PC-3 (cell line): Measurements from ENCODE around the gene PLEKHA6. TPM values are rescaled to one million over a fixed set of nuclear protein-coding genes. Genes with fewer than 3 reads are reported as not detected.
"Not testable (repeated sequence)": the region's sequence is repeated elsewhere in the genome, so short reads cannot be mapped to it uniquely, and the experiment has no call there.

Source experiments
- ATAC-seq: fragments of 200-7000 bp; cut with Tn5 transposase; 2 replicates; pipeline ENCODE4 v1.9.1; 2020; ENCODE audit warnings: mild to moderate bottlenecking, moderate library complexity
- BruUV-seq: library from RNA; stranded (reverse); fragments of 400-500 nt; replicated peaks from 2 replicates; lab custom pipeline; 2021; lab: Mats Ljungman, UMichigan
- CTCF ChIA-PET: fragments of 300-600 bp; sonication (Branson Sonifier 250); formaldehyde crosslinking; loops from one replicate; lab custom pipeline; 2022; ENCODE audit warnings: antibody characterized with exemption; lab: Charles Lee
- POLR2A ChIA-PET: fragments of 300-600 bp; sonication (Branson Sonifier 250); formaldehyde crosslinking; loops from one replicate; lab custom pipeline; 2022; ENCODE audit warnings: antibody characterized with exemption; ENCODE audit not compliant: unreplicated experiment; lab: Charles Lee
- DNase-seq: peaks from one replicate; pipeline ENCODE4 v3.0.0-alpha.2; 2015
- H2AFZ ChIP-seq: fragments of 300-600 bp; sonication (generic); 2 replicates; pipeline ENCODE4 v1.6.0; 2016; ENCODE audit warnings: antibody characterized with exemption, low read length
- H3F3A ChIP-seq: fragments of 300-600 bp; sonication (generic); one replicate; pipeline ENCODE4 v1.6.0; 2017; ENCODE audit warnings: antibody characterized with exemption, low read length, control low read depth, mild to moderate bottlenecking; ENCODE audit not compliant: unreplicated experiment
- H3K27ac ChIP-seq: fragments of 300-600 bp; sonication (generic); 2 replicates; pipeline ENCODE4 v1.5.1; 2016; ENCODE audit warnings: mild to moderate bottlenecking, low read length
- H3K27me3 ChIP-seq: fragments of 300-600 bp; sonication (generic); 2 replicates; pipeline ENCODE4 v1.6.1; 2016; ENCODE audit warnings: low read length, mixed read lengths
- H3K36me3 ChIP-seq: fragments of 300-600 bp; sonication (generic); 2 replicates; pipeline ENCODE4 v1.6.1; 2016; ENCODE audit warnings: low read depth, mixed run types, low read length, mixed read lengths
- H3K4me1 ChIP-seq: fragments of 300-600 bp; sonication (generic); 2 replicates; pipeline ENCODE4 v1.5.1; 2016; ENCODE audit warnings: low read length; ENCODE audit not compliant: insufficient read depth
- H3K4me2 ChIP-seq: fragments of 300-600 bp; sonication (generic); 2 replicates; pipeline ENCODE4 v1.6.0; 2016; ENCODE audit warnings: low read length
- H3K4me3 ChIP-seq: fragments of 300-600 bp; sonication (generic); 2 replicates; pipeline ENCODE4 v1.5.1; 2016; ENCODE audit warnings: mild to moderate bottlenecking, low read length, mixed read lengths
- H3K79me2 ChIP-seq: fragments of 300-600 bp; sonication (generic); 2 replicates; pipeline ENCODE4 v1.6.1; 2017; ENCODE audit warnings: low read length, mixed read lengths
- H3K9ac ChIP-seq: fragments of 300-600 bp; sonication (generic); 2 replicates; pipeline ENCODE4 v1.6.0; 2016; ENCODE audit warnings: mild to moderate bottlenecking, low read length
- H3K9me2 ChIP-seq: fragments of 300-600 bp; sonication (generic); replicated peaks from 2 replicates; pipeline ENCODE4 v1.6.1; 2016; ENCODE audit warnings: mixed run types, low read length, mixed read lengths
- H3K9me3 ChIP-seq: fragments of 300-600 bp; sonication (generic); 2 replicates; pipeline ENCODE4 v1.6.1; 2016; ENCODE audit warnings: low read length, mixed read lengths
- H4K20me1 ChIP-seq: fragments of 300-600 bp; sonication (generic); 2 replicates; pipeline ENCODE4 v1.6.1; 2016; ENCODE audit warnings: low read length, mixed read lengths
- EZH2 ChIP-seq: fragments of 300-600 bp; sonication (generic); IDR thresholded peaks from one replicate; pipeline ENCODE4 v1.6.1; 2017; ENCODE audit warnings: antibody characterized with exemption, mild to moderate bottlenecking, low read length; ENCODE audit not compliant: unreplicated experiment
- EZH2phosphoT487 ChIP-seq: fragments of 300-600 bp; sonication (generic); IDR thresholded peaks from 2 replicates; pipeline ENCODE4 v1.6.1; 2018; ENCODE audit warnings: mild to moderate bottlenecking, antibody characterized with exemption, low read length, borderline replicate concordance
- intact Hi-C: fragments of 100-400 bp; cut with micrococcal nuclease; formaldehyde crosslinking; loops from 2 replicates; pipeline ENCODE4 v1.9.0; 2023
- total RNA-seq: library from RNA; depleted of rRNA; stranded (reverse); fragments of >200 nt; gene quantifications from 2 replicates; pipeline ENCODE4 v1.2.3, GENCODE V29; 2014
- TF ChIP-seq, protein P1 (sequence below): fragments of 300-600 bp; sonication (generic); conservative IDR thresholded peaks from 2 replicates; pipeline ENCODE4 v1.5.1; 2017; ENCODE audit warnings: antibody characterized with exemption, low read depth, mild to moderate bottlenecking, low read length

Gene PLEKHA6
- total RNA-seq, 1 experiment from 2014 or later, result 53.8 TPM

DNA sequence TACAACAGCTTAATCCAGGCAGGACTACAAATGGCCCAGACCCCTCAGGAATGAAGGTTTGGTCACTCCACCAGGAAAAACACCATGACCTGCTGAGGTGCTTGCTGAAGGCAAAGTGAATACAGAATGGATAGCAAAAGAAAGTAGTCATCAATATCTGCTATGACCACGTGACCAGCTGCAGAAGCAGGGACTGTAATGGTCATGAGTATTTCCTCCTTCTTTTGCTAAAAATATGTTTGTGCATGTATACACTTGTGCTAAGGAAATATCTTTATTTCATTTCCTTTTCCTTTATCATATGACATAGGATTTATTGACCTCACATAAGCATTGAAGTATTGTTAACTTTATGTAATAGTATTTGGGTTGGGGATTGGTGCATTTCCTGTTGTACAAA is 119.5 kb downstream of the PLEKHA6 start:
- H3K4me3 ChIP-seq, result no peak overlapping the region
- no peak overlapping the region for H3K9ac ChIP-seq
- ChIA-PET CTCF (no interaction called here), POLR2A (no interaction called here)
- TF ChIP-seq EZH2, result no peak
- TF ChIP-seq EZH2phosphoT487, result no peak
- TF ChIP-seq, protein P1, sequence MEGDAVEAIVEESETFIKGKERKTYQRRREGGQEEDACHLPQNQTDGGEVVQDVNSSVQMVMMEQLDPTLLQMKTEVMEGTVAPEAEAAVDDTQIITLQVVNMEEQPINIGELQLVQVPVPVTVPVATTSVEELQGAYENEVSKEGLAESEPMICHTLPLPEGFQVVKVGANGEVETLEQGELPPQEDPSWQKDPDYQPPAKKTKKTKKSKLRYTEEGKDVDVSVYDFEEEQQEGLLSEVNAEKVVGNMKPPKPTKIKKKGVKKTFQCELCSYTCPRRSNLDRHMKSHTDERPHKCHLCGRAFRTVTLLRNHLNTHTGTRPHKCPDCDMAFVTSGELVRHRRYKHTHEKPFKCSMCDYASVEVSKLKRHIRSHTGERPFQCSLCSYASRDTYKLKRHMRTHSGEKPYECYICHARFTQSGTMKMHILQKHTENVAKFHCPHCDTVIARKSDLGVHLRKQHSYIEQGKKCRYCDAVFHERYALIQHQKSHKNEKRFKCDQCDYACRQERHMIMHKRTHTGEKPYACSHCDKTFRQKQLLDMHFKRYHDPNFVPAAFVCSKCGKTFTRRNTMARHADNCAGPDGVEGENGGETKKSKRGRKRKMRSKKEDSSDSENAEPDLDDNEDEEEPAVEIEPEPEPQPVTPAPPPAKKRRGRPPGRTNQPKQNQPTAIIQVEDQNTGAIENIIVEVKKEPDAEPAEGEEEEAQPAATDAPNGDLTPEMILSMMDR, result no peak
- intact Hi-C loops, result no loop called here
- no peaks in the 10 kb centered on the region for H3F3A ChIP-seq
- no peak overlapping the region for H3K4me2 ChIP-seq
- ATAC-seq, result no peak
- BruUV-seq, result no TSS peak
- no peak for DNase-seq
- H2AFZ ChIP-seq, result no peak overlapping the region
- no peaks in the 10 kb centered on the region for H4K20me1 ChIP-seq
- no peaks in the 10 kb centered on the region for H3K4me1 ChIP-seq
- no peak overlapping the region for H3K27ac ChIP-seq
- H3K79me2 ChIP-seq, result no peaks in the 10 kb centered on the region
- no peaks in the 10 kb centered on the region for H3K9me3 ChIP-seq
- H3K27me3 ChIP-seq, result no peaks in the 10 kb centered on the region
- H3K36me3 ChIP-seq, result peaks cover 38% of the 10 kb centered on the region
- H3K9me2 ChIP-seq, result no peaks in the 10 kb centered on the region

DNA sequence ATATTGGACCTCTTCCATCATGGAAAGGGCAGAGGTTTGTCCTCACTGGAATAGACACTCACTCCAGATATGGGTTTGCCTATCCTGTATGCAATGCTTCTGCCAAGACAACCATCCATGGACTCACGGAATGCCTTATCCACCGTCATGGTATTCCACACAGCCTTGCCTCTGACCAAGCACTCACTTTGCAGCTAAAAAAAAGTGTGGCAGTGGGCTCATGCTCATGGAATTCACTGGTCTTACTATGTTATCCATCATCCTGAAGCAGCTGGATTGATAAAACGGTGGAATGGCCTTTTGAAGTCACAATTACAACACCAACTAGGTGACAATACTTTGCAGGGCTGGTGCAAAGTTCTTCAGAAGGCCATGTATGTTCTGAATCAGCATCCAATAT is 120.3 kb downstream of the PLEKHA6 start:
- DNase-seq, H3K4me1 ChIP-seq, H4K20me1 ChIP-seq, ATAC-seq, H3K27ac ChIP-seq, H3K9ac ChIP-seq, POLR2A ChIA-PET, H3K27me3 ChIP-seq, BruUV-seq, H3K4me2 ChIP-seq, H2AFZ ChIP-seq, H3K9me2 ChIP-seq, intact Hi-C loops, CTCF ChIA-PET, H3F3A ChIP-seq, H3K9me3 ChIP-seq, H3K4me3 ChIP-seq, H3K79me2 ChIP-seq: not testable (repeated sequence)
- peaks cover 35% of the 10 kb centered on the region for H3K36me3 ChIP-seq

DNA sequence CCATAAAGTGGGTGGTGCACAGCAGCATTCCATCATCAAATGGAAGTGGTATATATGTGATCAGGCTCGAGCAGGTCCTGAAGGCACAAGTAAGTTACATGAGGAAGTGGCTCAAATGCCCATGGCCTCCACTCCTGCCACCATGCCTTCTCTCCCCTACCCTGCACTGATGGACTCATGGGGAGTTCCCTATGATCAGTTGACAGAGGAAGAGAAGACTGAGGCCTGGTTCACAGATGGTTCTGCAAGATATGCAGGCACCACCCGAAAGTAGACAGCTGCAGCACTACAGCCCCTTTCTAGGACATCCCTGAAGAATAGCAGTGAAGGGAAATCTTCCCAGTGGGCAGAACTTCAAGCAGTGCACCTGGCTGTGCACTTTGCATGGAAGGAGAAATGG is 121.2 kb downstream of the PLEKHA6 start:
- ATAC-seq, H2AFZ ChIP-seq, H3K9ac ChIP-seq, H3K27ac ChIP-seq, POLR2A ChIA-PET, BruUV-seq, H3K4me1 ChIP-seq, H3K27me3 ChIP-seq, H3K4me3 ChIP-seq, H3K4me2 ChIP-seq, H4K20me1 ChIP-seq, H3K9me3 ChIP-seq, intact Hi-C loops, H3F3A ChIP-seq, H3K79me2 ChIP-seq, DNase-seq, CTCF ChIA-PET, H3K9me2 ChIP-seq: not testable (repeated sequence)
- peaks cover 42% of the 10 kb centered on the region for H3K36me3 ChIP-seq

DNA sequence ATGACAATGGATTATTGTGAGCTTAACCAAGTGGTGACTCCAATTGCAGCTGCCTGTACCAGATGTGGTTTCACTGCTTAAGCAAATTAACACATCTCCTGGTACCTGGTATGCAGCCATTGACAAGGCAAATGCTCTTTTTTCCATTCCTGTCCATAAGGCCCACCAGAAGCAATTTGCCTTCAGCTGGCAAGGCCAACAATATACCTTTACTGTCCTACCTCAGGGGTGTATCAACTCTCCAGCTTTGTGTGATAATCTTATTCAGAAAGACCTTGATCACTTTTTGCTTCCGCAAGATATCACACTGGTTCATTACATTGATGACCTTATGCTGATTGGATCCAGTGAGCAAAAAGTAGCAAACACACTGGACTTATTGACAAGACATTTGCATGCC is 122.2 kb downstream of the PLEKHA6 start:
- ATAC-seq, H3F3A ChIP-seq, H3K79me2 ChIP-seq, DNase-seq, H4K20me1 ChIP-seq, H3K4me1 ChIP-seq, intact Hi-C loops, H2AFZ ChIP-seq, H3K27me3 ChIP-seq, H3K4me2 ChIP-seq, H3K4me3 ChIP-seq, BruUV-seq, H3K9me3 ChIP-seq, POLR2A ChIA-PET, CTCF ChIA-PET, H3K9ac ChIP-seq, H3K27ac ChIP-seq, H3K9me2 ChIP-seq: not testable (repeated sequence)
- peaks cover 41% of the 10 kb centered on the region for H3K36me3 ChIP-seq
